Neural cell (in vitro differentiated cells): ENCODE results near the gene FTCDNL1.

Experiments
- CTCF ChIP-seq: fragments of 450-650 bp; IDR thresholded peaks from 2 replicates; pipeline ENCODE4 v1.5.1; 2014; ENCODE audit warnings: antibody characterized with exemption, mild to moderate bottlenecking, moderate library complexity; ENCODE audit not compliant: poor library complexity, severe bottlenecking
- POLR2AphosphoS5 ChIP-seq: IDR thresholded peaks from 2 replicates; pipeline ENCODE4 v1.6.1; 2012

- no peak for TF ChIP-seq POLR2AphosphoS5
- TF ChIP-seq CTCF, result no peak
Measured at GRCh38 chr2:199775267-199775666, 75.7 kb downstream of the FTCDNL1 start.
